LNCAP (cell line): ENCODE measurements around the gene SSR4.

Source experiments
- TF ChIP-seq, protein P1 (sequence below): fragments of 450-650 bp; IDR thresholded peaks from 2 replicates; pipeline ENCODE4 v1.5.1; 2017; ENCODE audit warnings: mild to moderate bottlenecking

SSR4 gene

GRCh38 chrX:153829799-153830639 is 35.6 kb downstream of the SSR4 start, which contains the start of gene PDZD4:
Gene PDZD4, minus strand, starts transcription at chrX:153830544. Its CDS starts 246 bp downstream, at chrX:153830298.
- TF ChIP-seq, protein P1, sequence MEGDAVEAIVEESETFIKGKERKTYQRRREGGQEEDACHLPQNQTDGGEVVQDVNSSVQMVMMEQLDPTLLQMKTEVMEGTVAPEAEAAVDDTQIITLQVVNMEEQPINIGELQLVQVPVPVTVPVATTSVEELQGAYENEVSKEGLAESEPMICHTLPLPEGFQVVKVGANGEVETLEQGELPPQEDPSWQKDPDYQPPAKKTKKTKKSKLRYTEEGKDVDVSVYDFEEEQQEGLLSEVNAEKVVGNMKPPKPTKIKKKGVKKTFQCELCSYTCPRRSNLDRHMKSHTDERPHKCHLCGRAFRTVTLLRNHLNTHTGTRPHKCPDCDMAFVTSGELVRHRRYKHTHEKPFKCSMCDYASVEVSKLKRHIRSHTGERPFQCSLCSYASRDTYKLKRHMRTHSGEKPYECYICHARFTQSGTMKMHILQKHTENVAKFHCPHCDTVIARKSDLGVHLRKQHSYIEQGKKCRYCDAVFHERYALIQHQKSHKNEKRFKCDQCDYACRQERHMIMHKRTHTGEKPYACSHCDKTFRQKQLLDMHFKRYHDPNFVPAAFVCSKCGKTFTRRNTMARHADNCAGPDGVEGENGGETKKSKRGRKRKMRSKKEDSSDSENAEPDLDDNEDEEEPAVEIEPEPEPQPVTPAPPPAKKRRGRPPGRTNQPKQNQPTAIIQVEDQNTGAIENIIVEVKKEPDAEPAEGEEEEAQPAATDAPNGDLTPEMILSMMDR = no peak

DNA sequence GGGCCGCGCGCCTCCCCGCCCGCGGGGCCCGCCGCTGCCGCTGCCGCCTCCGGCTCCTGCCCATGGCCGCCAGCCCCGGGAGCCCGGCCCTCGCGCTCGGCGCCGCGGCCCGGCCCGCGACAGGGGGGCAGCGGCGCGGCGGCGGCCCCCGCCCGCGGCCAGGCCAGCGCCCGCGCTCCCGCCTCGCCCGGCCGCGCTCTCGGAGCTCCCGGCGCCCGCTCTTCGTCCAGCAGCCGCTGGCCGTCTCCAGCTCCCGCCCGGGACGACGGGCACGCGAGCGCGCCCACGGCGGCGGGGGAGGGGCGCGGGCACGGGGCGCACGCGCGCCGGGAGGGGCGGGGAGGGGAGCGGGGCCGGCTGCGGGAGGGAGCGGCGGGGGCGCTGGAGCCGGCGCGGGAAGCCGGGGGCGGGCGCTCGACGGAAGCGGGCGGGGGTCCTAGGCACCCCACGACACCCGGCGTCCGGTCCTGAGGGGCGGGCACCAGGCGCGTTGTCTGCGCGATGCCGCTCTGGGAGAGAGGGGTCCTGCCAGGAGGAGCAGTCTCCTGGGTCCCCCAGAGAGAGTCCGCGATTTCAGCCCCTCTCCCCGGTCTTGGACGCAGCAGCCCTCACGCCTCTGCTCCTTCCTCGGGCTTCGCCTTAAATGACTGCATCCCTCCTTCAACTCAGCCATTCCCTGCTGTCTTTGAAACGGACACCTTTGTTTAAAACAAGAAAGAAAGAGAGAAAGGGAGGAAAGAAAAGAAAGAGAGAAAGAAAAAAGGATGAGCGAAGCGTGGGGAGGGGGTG is 36.4 kb downstream of the SSR4 start:
- TF ChIP-seq, protein P1 = no peak

- TF ChIP-seq, protein P1 = no peak
Measured at GRCh38 chrX:153831429-153832150, 37.1 kb downstream of the SSR4 start.

DNA sequence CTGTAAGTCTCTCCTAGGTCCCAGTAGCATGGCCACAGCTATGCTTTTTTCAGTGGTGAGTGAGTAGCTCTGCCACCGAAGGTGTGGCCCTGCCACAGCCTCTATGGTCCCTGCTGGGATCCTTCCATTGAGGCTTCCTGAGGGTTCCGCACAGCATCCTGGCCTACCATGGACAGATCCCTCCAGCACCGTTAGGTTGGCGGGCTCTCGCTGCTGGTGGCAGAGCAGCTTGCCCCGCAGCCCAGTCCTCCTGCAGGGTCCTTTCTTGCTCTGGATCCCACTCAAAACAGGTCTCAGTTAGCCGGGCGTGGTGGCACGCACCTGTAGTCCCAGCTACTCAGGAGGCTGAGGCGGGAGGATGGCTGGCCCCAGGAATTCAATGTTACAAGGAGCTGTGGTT is 38.3 kb downstream of the SSR4 start:
- TF ChIP-seq, protein P1 = no peak

DNA sequence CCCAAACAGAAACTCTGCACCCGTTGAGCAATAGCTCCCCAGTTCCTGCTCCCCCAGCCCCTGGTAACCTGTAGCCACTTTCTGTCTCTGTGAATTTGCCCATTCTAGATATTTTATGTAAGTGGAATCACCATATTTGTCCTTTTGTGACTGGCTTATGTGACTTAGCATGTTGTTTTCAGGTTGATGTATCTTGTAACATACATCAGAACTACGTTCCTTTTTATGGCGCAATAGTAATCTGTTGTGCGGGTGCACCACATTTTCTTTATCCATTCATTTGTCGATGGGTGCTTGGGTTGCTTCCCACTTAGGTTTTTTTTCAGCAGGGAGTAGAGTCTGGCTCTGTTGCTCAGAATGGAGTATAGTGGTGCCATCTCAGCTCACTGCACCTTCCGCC is 42.5 kb downstream of the SSR4 start:
- TF ChIP-seq, protein P1 = no peak

DNA sequence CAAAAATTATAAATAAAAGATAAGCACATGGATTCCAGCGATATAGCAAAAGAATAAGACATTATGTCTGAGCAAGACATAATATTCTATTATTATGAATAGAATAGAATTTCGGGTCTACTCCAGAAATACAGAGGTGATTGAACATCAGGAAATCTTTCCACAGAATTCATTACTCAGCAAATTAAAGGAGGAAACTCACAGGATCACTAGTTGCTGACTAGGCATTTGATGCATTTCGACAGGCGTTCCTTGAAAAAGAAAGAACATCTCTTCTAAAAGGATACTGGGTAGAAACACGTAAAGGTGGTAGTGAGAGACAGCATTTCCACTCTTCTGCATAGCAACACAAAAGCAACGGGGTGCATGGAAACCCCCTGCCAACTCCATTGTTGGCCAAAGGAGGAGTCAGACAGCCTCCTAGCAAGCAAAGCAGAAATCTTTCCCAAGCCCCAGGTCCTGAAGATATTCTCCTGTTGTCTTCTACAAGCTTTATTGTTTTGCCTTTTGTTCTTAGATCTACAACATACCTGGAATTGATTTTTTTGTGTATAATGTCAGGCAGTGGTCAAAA is 50.1 kb downstream of the SSR4 start:
- TF ChIP-seq, protein P1 = no peak

DNA sequence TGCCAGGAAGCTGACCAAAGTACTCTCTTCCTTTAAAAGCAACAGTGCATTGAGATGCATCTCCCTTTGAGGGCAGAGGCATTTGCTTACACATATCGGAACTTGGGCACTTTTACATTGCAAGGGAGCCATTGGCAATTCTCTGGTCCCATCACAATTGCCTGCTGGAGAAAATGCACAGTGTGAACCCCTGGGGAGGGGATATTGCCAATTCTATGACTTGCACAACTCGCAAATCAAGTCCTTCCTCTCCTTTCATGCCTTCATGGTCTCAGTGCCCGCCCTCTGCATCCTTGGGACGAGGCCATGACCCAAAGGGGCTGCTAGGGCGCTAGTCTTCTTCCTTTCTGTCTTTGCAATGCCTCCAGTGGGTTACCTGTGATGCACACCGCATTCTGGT is 50.7 kb downstream of the SSR4 start:
- TF ChIP-seq, protein P1 = no peak
